Activated CD4-positive, alpha-beta T cell treated with anti-CD3 and anti-CD28 coated beads, Interleukin-2, amount 10 ng/mL, durations not matched to agents 7 days and 5 days (primary cell): ENCODE measurements around the gene KCNC1. TPM values are rescaled to one million over a fixed set of nuclear protein-coding genes. Genes with fewer than 3 reads are reported as not detected.

Experiments used
- CTCF ChIA-PET: fragments of 350-600 bp; sonication (Branson Sonifier 250); formaldehyde crosslinking; loops from one replicate; lab custom pipeline; 2021; ENCODE audit warnings: antibody characterized with exemption; lab: Charles Lee
- POLR2A ChIA-PET: fragments of 350-600 bp; sonication (Branson Sonifier 250); formaldehyde crosslinking; loops from one replicate; lab custom pipeline; 2021; ENCODE audit warnings: antibody characterized with exemption; lab: Charles Lee
- DNase-seq: peaks from one replicate; pipeline ENCODE4 v3.0.0-alpha.2; 2020
- H3K27ac Mint-ChIP-seq: one replicate; pipeline ENCODE4 v1.8.0; 2021; ENCODE audit warnings: mild to moderate bottlenecking, moderate library complexity, mixed read lengths
- H3K27me3 Mint-ChIP-seq: one replicate; pipeline ENCODE4 v1.8.0; 2021; ENCODE audit warnings: mixed read lengths
- H3K36me3 Mint-ChIP-seq: one replicate; pipeline ENCODE4 v1.8.0; 2021; ENCODE audit warnings: low read depth, mixed read lengths
- H3K4me1 Mint-ChIP-seq: one replicate; pipeline ENCODE4 v1.8.0; 2021; ENCODE audit warnings: mixed read lengths
- H3K4me3 Mint-ChIP-seq: one replicate; pipeline ENCODE4 v1.8.0; 2021; ENCODE audit warnings: mild to moderate bottlenecking, moderate library complexity, mixed read lengths
- H3K9me3 Mint-ChIP-seq: one replicate; pipeline ENCODE4 v1.8.0; 2021; ENCODE audit warnings: mixed read lengths
- total RNA-seq, 2 experiments: library from RNA; stranded (reverse); gene quantifications; one replicate each; pipeline ENCODE4 v1.2.3, GENCODE V29; 2021

The KCNC1 gene
- total RNA-seq, 2 experiments from 2014 or later: not detected

- POLR2A ChIA-PET: no interaction called here
- Mint-ChIP-seq H3K36me3 (no peaks in the 10 kb centered on the region), H3K27me3 (no peaks in the 10 kb centered on the region), H3K4me3 (no peak overlapping the region), H3K27ac (no peak overlapping the region), H3K9me3 (no peaks in the 10 kb centered on the region), H3K4me1 (no peaks in the 10 kb centered on the region)
- CTCF ChIA-PET: no interaction called here
- no peak for DNase-seq
Measured at GRCh38 chr11:17788084-17788483, 53.5 kb downstream of the KCNC1 start.

- CTCF ChIA-PET: no interaction called here
Measured at GRCh38 chr11:17790453-17790852, 55.9 kb downstream of the KCNC1 start.

GRCh38 chr11:17791144-17791543, 56.6 kb downstream of the KCNC1 start:
- no peak overlapping the region for H3K4me3 Mint-ChIP-seq

More at GRCh38 chr11:17790453-17790852, 55.9 kb downstream of the KCNC1 start:
- Mint-ChIP-seq H3K4me3 (no peak overlapping the region), H3K27ac (no peak overlapping the region), H3K4me1 (no peaks in the 10 kb centered on the region), H3K9me3 (no peaks in the 10 kb centered on the region), H3K36me3 (no peaks in the 10 kb centered on the region), H3K27me3 (no peaks in the 10 kb centered on the region)
- no peak for DNase-seq
- POLR2A ChIA-PET: no interaction called here

GRCh38 chr11:17792161-17792560, 57.6 kb downstream of the KCNC1 start:
- no peaks in the 10 kb centered on the region for H3K4me1 Mint-ChIP-seq
- no peak overlapping the region for H3K27ac Mint-ChIP-seq
- H3K36me3 Mint-ChIP-seq: no peaks in the 10 kb centered on the region
- no peaks in the 10 kb centered on the region for H3K27me3 Mint-ChIP-seq
- H3K9me3 Mint-ChIP-seq: no peaks in the 10 kb centered on the region
- ChIA-PET POLR2A (no interaction called here), CTCF (no interaction called here)
- DNase-seq: no peak
- H3K4me3 Mint-ChIP-seq: no peak overlapping the region

More at GRCh38 chr11:17791144-17791543, 56.6 kb downstream of the KCNC1 start:
- Mint-ChIP-seq H3K27ac (no peak overlapping the region), H3K36me3 (no peaks in the 10 kb centered on the region), H3K9me3 (no peaks in the 10 kb centered on the region), H3K27me3 (no peaks in the 10 kb centered on the region), H3K4me1 (no peaks in the 10 kb centered on the region)
- DNase-seq: no peak
- CTCF ChIA-PET: no interaction called here
- POLR2A ChIA-PET: no interaction called here

- ChIA-PET CTCF (no interaction called here), POLR2A (no interaction called here)
- Mint-ChIP-seq H3K4me3 (no peak overlapping the region), H3K9me3 (no peaks in the 10 kb centered on the region), H3K27ac (no peak overlapping the region), H3K27me3 (no peaks in the 10 kb centered on the region), H3K4me1 (no peaks in the 10 kb centered on the region), H3K36me3 (no peaks in the 10 kb centered on the region)
- no peak for DNase-seq
Measured at GRCh38 chr11:17793642-17794170, 59.1 kb downstream of the KCNC1 start.

- no peaks in the 10 kb centered on the region for H3K36me3 Mint-ChIP-seq
- no peak overlapping the region for H3K27ac Mint-ChIP-seq
- H3K27me3 Mint-ChIP-seq: no peaks in the 10 kb centered on the region
- no peaks in the 10 kb centered on the region for H3K9me3 Mint-ChIP-seq
- ChIA-PET CTCF (no interaction called here), POLR2A (no interaction called here)
- H3K4me3 Mint-ChIP-seq: no peak overlapping the region
- no peak for DNase-seq
- no peaks in the 10 kb centered on the region for H3K4me1 Mint-ChIP-seq
Measured at GRCh38 chr11:17794981-17795380, 60.4 kb downstream of the KCNC1 start.

- no peaks in the 10 kb centered on the region for H3K4me1 Mint-ChIP-seq
- no peak overlapping the region for H3K4me3 Mint-ChIP-seq
- CTCF ChIA-PET: no interaction called here
- H3K27me3 Mint-ChIP-seq: no peaks in the 10 kb centered on the region
- POLR2A ChIA-PET: no interaction called here
- H3K27ac Mint-ChIP-seq: no peak overlapping the region
- DNase-seq: no peak
- no peaks in the 10 kb centered on the region for H3K36me3 Mint-ChIP-seq
- H3K9me3 Mint-ChIP-seq: peaks cover 3% of the 10 kb centered on the region
Measured at GRCh38 chr11:17796154-17796553, 61.6 kb downstream of the KCNC1 start.

- Mint-ChIP-seq H3K9me3 (peaks cover 3% of the 10 kb centered on the region), H3K4me1 (no peaks in the 10 kb centered on the region), H3K36me3 (no peaks in the 10 kb centered on the region), H3K27me3 (no peaks in the 10 kb centered on the region), H3K4me3 (no peak overlapping the region), H3K27ac (no peak overlapping the region)
- no peak for DNase-seq
- CTCF ChIA-PET: interaction anchor here (1.0 kb wide), 1 partner anchor 12 kb away, joined by 3 read pairs; no protein-coding TSS in a partner anchor
- POLR2A ChIA-PET: no interaction called here
Measured at GRCh38 chr11:17798253-17798652, 63.7 kb downstream of the KCNC1 start.

GRCh38 chr11:17798716-17799115, 64.1 kb downstream of the KCNC1 start:
- H3K9me3 Mint-ChIP-seq: peaks cover 3% of the 10 kb centered on the region
- CTCF ChIA-PET: interaction anchor here (1.0 kb wide), 1 partner anchor 11 kb away, joined by 3 read pairs; no protein-coding TSS in a partner anchor
- no peak for DNase-seq
- H3K27me3 Mint-ChIP-seq: no peaks in the 10 kb centered on the region
- POLR2A ChIA-PET: no interaction called here
- H3K27ac Mint-ChIP-seq: no peak overlapping the region
- no peaks in the 10 kb centered on the region for H3K36me3 Mint-ChIP-seq
- no peaks in the 10 kb centered on the region for H3K4me1 Mint-ChIP-seq
- no peak overlapping the region for H3K4me3 Mint-ChIP-seq

- POLR2A ChIA-PET: no interaction called here
- CTCF ChIA-PET: interaction anchor here (1.0 kb wide), 1 partner anchor 11 kb away, joined by 3 read pairs; no protein-coding TSS in a partner anchor
- no peaks in the 10 kb centered on the region for H3K36me3 Mint-ChIP-seq
- no peak for DNase-seq
- H3K4me3 Mint-ChIP-seq: no peak overlapping the region
- no peaks in the 10 kb centered on the region for H3K27me3 Mint-ChIP-seq
- H3K4me1 Mint-ChIP-seq: no peaks in the 10 kb centered on the region
- no peak overlapping the region for H3K27ac Mint-ChIP-seq
- H3K9me3 Mint-ChIP-seq: peaks cover 3% of the 10 kb centered on the region
Measured at GRCh38 chr11:17799147-17799546, 64.6 kb downstream of the KCNC1 start.

- POLR2A ChIA-PET: no interaction called here
- CTCF ChIA-PET: no interaction called here
- H3K4me3 Mint-ChIP-seq: no peak overlapping the region
- H3K9me3 Mint-ChIP-seq: peaks cover 3% of the 10 kb centered on the region
- H3K27ac Mint-ChIP-seq: no peak overlapping the region
- H3K36me3 Mint-ChIP-seq: no peaks in the 10 kb centered on the region
- H3K27me3 Mint-ChIP-seq: no peaks in the 10 kb centered on the region
- no peaks in the 10 kb centered on the region for H3K4me1 Mint-ChIP-seq
- DNase-seq: no peak
Measured at GRCh38 chr11:17801166-17801565, 66.6 kb downstream of the KCNC1 start.

GRCh38 chr11:17802491-17802890, 67.9 kb downstream of the KCNC1 start:
- ChIA-PET CTCF (no interaction called here), POLR2A (no interaction called here)
- Mint-ChIP-seq H3K9me3 (peaks cover 3% of the 10 kb centered on the region), H3K36me3 (no peaks in the 10 kb centered on the region), H3K27me3 (no peaks in the 10 kb centered on the region), H3K4me1 (no peaks in the 10 kb centered on the region), H3K4me3 (no peak overlapping the region), H3K27ac (no peak overlapping the region)
- DNase-seq: no peak

- POLR2A ChIA-PET: no interaction called here
- Mint-ChIP-seq H3K9me3 (peaks cover 3% of the 10 kb centered on the region), H3K4me3 (no peak overlapping the region), H3K4me1 (no peaks in the 10 kb centered on the region), H3K27ac (no peak overlapping the region), H3K27me3 (no peaks in the 10 kb centered on the region), H3K36me3 (no peaks in the 10 kb centered on the region)
- DNase-seq: no peak
- CTCF ChIA-PET: no interaction called here
Measured at GRCh38 chr11:17803754-17804334, 69.3 kb downstream of the KCNC1 start.

- peaks cover 3% of the 10 kb centered on the region for H3K9me3 Mint-ChIP-seq
- ChIA-PET POLR2A (no interaction called here), CTCF (interaction anchor here (1.4 kb wide), 1 partner anchor 11 kb away, joined by 4 read pairs; no protein-coding TSS in a partner anchor)
- H3K27me3 Mint-ChIP-seq: no peaks in the 10 kb centered on the region
- no peak for DNase-seq
- H3K27ac Mint-ChIP-seq: no peak overlapping the region
- H3K4me3 Mint-ChIP-seq: no peak overlapping the region
- no peaks in the 10 kb centered on the region for H3K4me1 Mint-ChIP-seq
- no peaks in the 10 kb centered on the region for H3K36me3 Mint-ChIP-seq
Measured at GRCh38 chr11:17805043-17805442, 70.5 kb downstream of the KCNC1 start.
